ENCODE results near the gene KRT72.

- TF ChIP-seq POLR2A (IDR thresholded peaks at IDR 0.05; ENCODE audit: low read length) (no peak), GATA1 (IDR thresholded peaks at IDR 0.05; ENCODE audit: low read depth, low read length) (no peak)
Measured at GRCh38 chr12:52568111-52568510, 33.2 kb downstream of the KRT72 start.
